Thyroid gland (tissue), 4 donors: ENCODE measurements around the gene PASK.

Source experiments
- CTCF ChIP-seq, 6 experiments: fragments of 200-600 bp in 3 of 6; fragments of 450-650 bp in 3 of 6; sonication (generic) in 3 of 6; IDR thresholded peaks; one replicate each; pipeline ENCODE4 v1.5.1; 2016 to 2019; ENCODE audit warnings: antibody characterized with exemption in 6 of 6, mild to moderate bottlenecking in 2 of 6, inconsistent platforms in 1 of 6, moderate library complexity in 1 of 6
- POLR2A ChIP-seq, 2 donors: fragments of 450-650 bp; IDR thresholded peaks; one replicate each; pipeline ENCODE4 v1.6.1; 2017; ENCODE audit warnings: antibody characterized with exemption in 2 of 2, mild to moderate bottlenecking in 2 of 2, moderate library complexity in 1 of 2

- TF ChIP-seq CTCF (IDR thresholded peaks at IDR 0.05) (no peak), POLR2A (IDR thresholded peaks at IDR 0.05) (no peak)
Observed at GRCh38 chr2:241072553-241073165, 76.6 kb downstream of the PASK start.
